ENCODE results near the gene APOBEC4.

DNA sequence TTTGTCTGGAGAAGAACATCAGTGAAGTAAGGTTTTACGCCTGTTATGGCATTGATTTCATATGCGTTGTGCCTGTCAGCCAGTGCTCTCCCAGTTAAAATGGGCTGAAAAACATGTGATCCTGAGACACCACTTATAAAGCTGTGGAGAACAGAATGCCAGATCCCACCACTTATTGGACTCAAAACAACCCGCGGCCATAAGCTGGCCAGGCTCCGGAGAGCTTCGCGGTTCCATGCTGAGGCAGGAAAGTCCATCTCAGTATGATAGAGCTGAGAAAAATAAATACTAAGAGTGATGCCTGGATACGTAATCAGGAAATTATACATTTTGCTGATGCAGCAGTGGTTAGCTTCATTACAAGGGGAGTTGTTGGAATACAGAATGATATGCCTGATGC is 5.1 kb downstream of the APOBEC4 start:
- TF ChIP-seq, protein P1, sequence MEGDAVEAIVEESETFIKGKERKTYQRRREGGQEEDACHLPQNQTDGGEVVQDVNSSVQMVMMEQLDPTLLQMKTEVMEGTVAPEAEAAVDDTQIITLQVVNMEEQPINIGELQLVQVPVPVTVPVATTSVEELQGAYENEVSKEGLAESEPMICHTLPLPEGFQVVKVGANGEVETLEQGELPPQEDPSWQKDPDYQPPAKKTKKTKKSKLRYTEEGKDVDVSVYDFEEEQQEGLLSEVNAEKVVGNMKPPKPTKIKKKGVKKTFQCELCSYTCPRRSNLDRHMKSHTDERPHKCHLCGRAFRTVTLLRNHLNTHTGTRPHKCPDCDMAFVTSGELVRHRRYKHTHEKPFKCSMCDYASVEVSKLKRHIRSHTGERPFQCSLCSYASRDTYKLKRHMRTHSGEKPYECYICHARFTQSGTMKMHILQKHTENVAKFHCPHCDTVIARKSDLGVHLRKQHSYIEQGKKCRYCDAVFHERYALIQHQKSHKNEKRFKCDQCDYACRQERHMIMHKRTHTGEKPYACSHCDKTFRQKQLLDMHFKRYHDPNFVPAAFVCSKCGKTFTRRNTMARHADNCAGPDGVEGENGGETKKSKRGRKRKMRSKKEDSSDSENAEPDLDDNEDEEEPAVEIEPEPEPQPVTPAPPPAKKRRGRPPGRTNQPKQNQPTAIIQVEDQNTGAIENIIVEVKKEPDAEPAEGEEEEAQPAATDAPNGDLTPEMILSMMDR (IDR thresholded peaks at IDR 0.05; ENCODE audit: poor library complexity): no peak
- TF ChIP-seq EZH2 (IDR thresholded peaks at IDR 0.05; ENCODE audit: borderline replicate concordance): no peak
- no peak for TF ChIP-seq EZH2phosphoT487 (IDR thresholded peaks at IDR 0.05; ENCODE audit: low read depth, severe bottlenecking, unreplicated experiment)

All from hepatocyte (in vitro differentiated cells).